Psoas muscle (tissue), 8 donors: ENCODE data around the gene AGPAT2. TPM values are rescaled to one million over a fixed set of nuclear protein-coding genes. Genes with fewer than 3 reads are reported as not detected.

Source experiments
- ATAC-seq, 4 donors: fragments of 200-7000 bp; cut with Tn5 transposase; one replicate each; pipeline ENCODE4 v1.9.1; 2020; ENCODE audit warnings: moderate library complexity in 3 of 4, mild to moderate bottlenecking in 2 of 4
- DNase-seq, 2 donors: peaks; one replicate each; pipeline ENCODE4 v3.0.0-alpha.2; 2020
- H3K27ac ChIP-seq: fragments of 200-600 bp; one replicate; pipeline ENCODE4 v1.8.0; 2022
- H3K27me3 ChIP-seq, 3 donors: fragments of 200-600 bp in 1 of 3; one replicate each; pipeline versions ENCODE4 v1.6.1 to v1.8.0; 2013 to 2022; ENCODE audit warnings: low read length in 2 of 3, mild to moderate bottlenecking in 2 of 3, moderate library complexity in 1 of 3; ENCODE audit not compliant: insufficient read depth in 3 of 3
- H3K36me3 ChIP-seq, 2 donors: fragments of 200-600 bp in 1 of 2; one replicate each; pipeline versions ENCODE4 v1.6.1 to v1.8.0; 2013 to 2022; ENCODE audit warnings: low read depth in 1 of 2, mild to moderate bottlenecking in 1 of 2, moderate library complexity in 1 of 2; ENCODE audit not compliant: insufficient read depth in 1 of 2
- H3K4me1 ChIP-seq: fragments of 200-600 bp; one replicate; pipeline ENCODE4 v1.8.0; 2022
- H3K4me3 ChIP-seq: fragments of 200-600 bp; one replicate; pipeline ENCODE4 v1.8.0; 2022; ENCODE audit warnings: mild to moderate bottlenecking
- H3K9me3 ChIP-seq: fragments of 200-600 bp; one replicate; pipeline ENCODE4 v1.8.0; 2022
- WGBS, 3 donors: extraction: QIAGEN DNeasy Blood & Tissue Kit; methylation state at CpG; one replicate each; pipeline versions ENCODE4 v1.1.6 to v1.1.7; 2013; 5-methylcytosine and 5-hydroxymethylcytosine counted together
- intact Hi-C, 2 donors: fragments of 100-400 bp; cut with DNase I; formaldehyde crosslinking; loops; one replicate each; pipeline versions ENCODE4 v1.11.0 to v1.14.2; 2022
- polyA plus RNA-seq, 3 donors: library from polyadenylated mRNA; stranded (reverse); fragments of 200-250 nt; gene quantifications; one replicate each; pipeline ENCODE4 v1.2.3, GENCODE V29; 2013
- total RNA-seq, 4 donors: library from RNA; stranded (reverse); fragmentation: NEBNext Ultra II Directional in 2 of 4; extraction: Animal tissue kit (Norgen Biotek cat#: 25700) in 2 of 4; gene quantifications; one replicate each; pipeline versions ENCODE4 v1.2.1 to v1.2.4, GENCODE V29; 2021 to 2023
- TF ChIP-seq, protein P1 (sequence below): fragments of 200-600 bp; IDR thresholded peaks from one replicate; pipeline ENCODE4 v1.8.0; 2022; ENCODE audit warnings: antibody characterized with exemption
- donor health status: healthy with polysubstance abuse.
- donor health status: DM: no; HTN: no; CAD: no; lungs with moderate emphysema.
- donor health status: Bipolar disorder and iron deficiency.
- donor health status: healthy.
- donor health status: DM: yes; HTN: yes; CAD: no.
- donor health status: DM: no; HTN: no; CAD: no.
- donor health status: DM: no; HTN: no; CAD: no.
- donor health status: DM: yes; HTN: yes; CAD: no.

The AGPAT2 gene
- total and polyA plus RNA-seq, 7 donors, result 15.5 to 66.5 (median 41.6) TPM

DNA sequence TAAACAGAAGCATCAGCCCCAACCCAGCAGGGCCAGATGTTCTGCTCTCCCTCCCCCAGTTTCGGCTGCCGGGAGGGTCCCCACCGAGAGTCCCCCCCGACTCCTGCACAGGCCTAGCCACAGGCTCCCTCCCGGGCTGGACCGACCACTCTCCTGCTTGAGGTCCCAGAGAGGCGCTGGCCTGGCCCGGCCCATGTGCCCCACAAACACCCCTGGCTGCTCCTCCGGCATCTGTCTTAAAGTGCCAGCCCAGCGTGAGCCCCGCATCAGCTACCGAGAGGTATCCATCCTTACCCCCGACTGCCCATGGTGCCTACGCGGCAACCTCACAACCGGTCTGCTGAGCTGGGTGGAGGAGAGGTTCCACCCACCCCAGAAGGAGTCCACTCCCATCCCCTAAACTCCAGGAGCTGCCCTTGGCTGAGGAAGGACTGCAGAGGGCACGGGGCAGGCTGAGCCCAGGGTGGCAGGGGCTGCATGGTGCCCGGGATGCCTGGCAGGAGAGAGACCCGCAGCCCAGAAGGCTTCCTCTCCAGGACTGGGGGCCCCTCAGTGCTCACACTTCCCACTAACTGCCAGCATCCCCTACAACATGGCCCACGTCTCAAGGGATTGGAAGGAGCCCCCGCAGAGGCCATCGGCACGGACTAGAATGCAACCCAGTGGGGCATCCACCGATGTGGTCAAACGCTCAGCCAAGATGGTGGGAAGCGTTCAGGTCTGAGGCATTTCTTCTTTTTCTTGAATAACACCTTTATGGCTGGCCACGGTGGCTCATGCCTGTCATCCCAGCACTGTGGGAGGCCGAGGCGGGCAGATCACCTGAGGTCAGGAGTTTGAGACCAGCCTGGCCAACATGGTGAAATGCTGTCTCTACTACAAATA, 40.2 kb downstream of the AGPAT2 start:
- Histone ChIP-seq H3K36me3 (no peaks in the 10 kb centered on the region), H3K4me3 (peak overlapping the region; percentile 63), H3K27me3 (peaks cover 0 to 14% (median 0%) of the 10 kb centered on the region in 3 donors), H3K9me3 (no peaks in the 10 kb centered on the region), H3K27ac (peak overlapping the region; percentile 60), H3K4me1 (peaks cover 10% of the 10 kb centered on the region)
- intact Hi-C loops, result loop anchor here in 1 of 2 donors (5.0 kb wide), 1 partner anchor 45 kb away; no protein-coding TSS in a partner anchor
- ATAC-seq (no peak), DNase-seq (peak in 1 of 2 donors; percentile 17)
- 68 to 71% (median 70%) methylated on average over 27 to 29 of the region's 29 CpGs for WGBS, 3 donors
- TF ChIP-seq, protein P1, sequence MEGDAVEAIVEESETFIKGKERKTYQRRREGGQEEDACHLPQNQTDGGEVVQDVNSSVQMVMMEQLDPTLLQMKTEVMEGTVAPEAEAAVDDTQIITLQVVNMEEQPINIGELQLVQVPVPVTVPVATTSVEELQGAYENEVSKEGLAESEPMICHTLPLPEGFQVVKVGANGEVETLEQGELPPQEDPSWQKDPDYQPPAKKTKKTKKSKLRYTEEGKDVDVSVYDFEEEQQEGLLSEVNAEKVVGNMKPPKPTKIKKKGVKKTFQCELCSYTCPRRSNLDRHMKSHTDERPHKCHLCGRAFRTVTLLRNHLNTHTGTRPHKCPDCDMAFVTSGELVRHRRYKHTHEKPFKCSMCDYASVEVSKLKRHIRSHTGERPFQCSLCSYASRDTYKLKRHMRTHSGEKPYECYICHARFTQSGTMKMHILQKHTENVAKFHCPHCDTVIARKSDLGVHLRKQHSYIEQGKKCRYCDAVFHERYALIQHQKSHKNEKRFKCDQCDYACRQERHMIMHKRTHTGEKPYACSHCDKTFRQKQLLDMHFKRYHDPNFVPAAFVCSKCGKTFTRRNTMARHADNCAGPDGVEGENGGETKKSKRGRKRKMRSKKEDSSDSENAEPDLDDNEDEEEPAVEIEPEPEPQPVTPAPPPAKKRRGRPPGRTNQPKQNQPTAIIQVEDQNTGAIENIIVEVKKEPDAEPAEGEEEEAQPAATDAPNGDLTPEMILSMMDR, result no peak

DNA sequence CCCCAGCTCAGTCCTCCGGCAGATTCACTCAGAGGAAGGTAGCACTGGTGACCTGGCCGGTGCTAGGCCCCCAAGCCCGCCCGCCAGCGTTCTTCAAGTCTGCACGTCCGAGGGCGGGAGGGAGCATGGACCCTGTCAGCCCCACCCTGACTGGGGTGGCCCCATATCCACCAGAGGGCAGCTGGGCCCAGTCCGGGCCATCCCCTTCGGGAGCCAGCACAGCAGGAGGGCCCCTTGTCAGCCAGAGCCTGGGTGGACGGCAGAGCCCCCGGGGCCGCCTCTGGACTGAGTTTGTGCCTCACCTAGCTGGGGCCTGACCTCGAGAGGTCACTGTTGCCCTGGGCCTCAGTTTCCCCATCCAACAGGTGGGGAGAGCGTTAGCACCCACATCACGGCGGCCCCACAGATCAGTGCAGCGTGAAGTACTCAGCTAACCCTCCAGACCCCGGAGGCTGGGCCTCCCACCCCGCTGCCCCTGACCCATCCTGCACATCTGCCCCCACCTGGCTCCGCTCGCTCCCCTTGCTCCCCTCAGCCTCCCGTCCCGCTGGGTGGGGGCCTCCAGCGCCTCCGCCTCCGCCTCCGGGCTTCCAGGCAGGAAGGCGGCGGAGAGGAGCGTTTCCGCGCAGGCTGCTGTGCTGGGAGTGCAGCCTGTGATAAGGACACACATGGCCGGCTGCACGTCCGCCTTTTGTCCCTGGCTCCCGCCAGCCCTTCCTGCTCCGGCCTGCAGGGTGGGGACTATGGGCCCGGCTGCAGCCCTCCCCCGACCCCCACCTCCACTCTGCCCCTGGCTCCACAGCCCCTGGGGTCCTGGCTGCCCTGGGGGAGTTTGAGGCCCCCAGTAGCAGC, 41.1 kb downstream of the AGPAT2 start:
- no peaks in the 10 kb centered on the region for H3K9me3 ChIP-seq
- peak overlapping the region; percentile 63 for H3K4me3 ChIP-seq
- WGBS, 3 donors, result 64 to 70% (median 67%) methylated on average over 35 to 40 of the region's 40 CpGs
- intact Hi-C loops, result loop anchor here in 1 of 2 donors (5.0 kb wide), 1 partner anchor 46 kb away; no protein-coding TSS in a partner anchor
- DNase-seq (peak; percentile 53 to 83), ATAC-seq (peak; percentile 19 to 41 (median 24))
- TF ChIP-seq, protein P1, result no peak
- H3K27me3 ChIP-seq, result peaks cover 0 to 14% (median 0%) of the 10 kb centered on the region in 3 donors
- no peaks in the 10 kb centered on the region for H3K36me3 ChIP-seq
- peaks cover 10% of the 10 kb centered on the region for H3K4me1 ChIP-seq
- peak overlapping the region; percentile 77 for H3K27ac ChIP-seq

DNA sequence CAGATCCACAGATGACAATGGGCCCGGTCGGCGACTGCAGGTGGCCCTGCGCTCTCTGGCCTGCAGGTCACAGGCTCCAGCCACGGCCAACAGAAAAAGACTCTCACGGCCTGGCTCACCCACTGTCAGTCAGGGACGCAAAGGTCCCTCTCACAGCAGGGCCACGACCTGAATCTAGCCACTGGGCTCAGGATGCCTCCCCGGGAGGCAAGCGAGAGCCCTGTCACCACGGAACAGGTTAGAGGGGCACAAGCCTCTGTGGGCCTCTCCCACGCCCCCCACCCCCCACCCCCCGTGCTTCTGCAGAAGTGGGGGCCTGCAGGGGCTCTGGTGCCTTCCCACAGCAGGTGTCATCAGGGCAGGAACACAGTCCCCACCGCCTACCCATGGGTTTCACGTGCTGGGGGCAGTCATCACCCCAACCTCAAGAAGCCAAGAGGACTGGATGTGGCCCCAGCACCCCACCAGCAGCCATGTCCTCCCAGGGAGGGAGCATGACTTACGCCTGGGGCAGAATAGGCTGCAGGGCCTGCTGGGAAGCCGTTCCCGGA, 41.8 kb downstream of the AGPAT2 start:
- Histone ChIP-seq H3K36me3 (no peaks in the 10 kb centered on the region), H3K27me3 (peaks cover 0 to 14% (median 0%) of the 10 kb centered on the region in 3 donors), H3K4me1 (peaks cover 10% of the 10 kb centered on the region), H3K4me3 (peak overlapping the region; percentile 63), H3K9me3 (no peaks in the 10 kb centered on the region), H3K27ac (peak overlapping the region; percentile 77)
- intact Hi-C loops, result loop anchor here in 1 of 2 donors (5.0 kb wide), 1 partner anchor 47 kb away; no protein-coding TSS in a partner anchor
- peak in 1 of 2 donors; percentile 16 for DNase-seq
- ATAC-seq, result no peak
- 70 to 74% (median 71%) methylated on average over 18 of the region's 18 CpGs for WGBS, 3 donors
- TF ChIP-seq, protein P1, result no peak

DNA sequence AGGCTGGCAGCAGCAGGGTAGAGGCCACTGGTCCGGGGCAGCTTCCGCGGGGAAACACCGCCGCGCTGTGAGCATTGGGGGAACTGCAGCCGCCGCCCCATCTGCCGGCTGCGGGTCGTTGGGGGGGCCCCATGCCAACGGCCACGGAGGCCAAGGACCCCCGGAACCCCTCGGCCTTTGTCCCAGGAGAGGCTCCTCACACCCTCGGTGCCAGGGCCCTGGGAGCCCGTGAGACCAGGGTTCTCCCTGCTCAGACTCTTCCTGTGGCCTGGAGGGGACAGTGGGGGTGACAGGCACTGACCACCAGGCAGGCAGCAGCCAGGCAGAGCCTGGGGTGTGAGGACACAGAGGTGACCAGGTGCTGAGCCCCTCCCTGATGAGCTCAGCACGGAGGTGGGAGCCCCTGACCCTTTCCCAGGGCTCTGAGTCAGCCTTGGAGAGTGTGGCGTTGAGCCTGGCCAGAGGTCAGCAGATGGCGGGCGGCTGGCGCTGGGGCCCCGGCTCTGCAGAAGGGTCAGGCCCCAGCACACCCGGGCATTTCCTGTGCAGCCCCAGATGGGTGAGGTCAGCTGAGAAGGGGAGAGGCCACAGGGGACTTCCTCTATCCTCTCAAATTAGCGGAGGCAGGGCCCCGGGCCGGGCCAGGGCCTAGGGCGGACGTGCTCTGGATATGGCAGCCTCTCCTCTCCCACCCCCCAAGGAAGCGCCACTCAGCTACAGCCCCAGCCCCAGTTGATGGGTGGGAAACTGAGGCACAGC, 42.5 kb downstream of the AGPAT2 start:
- peak; percentile 81 to 88 (median 84) for ATAC-seq
- intact Hi-C loops, result loop anchor here in 1 of 2 donors (5.0 kb wide), 1 partner anchor 48 kb away; no protein-coding TSS in a partner anchor

More for the DNA sequence above, 42.5 kb downstream of the AGPAT2 start:
- peak overlapping the region; percentile 63 for H3K4me3 ChIP-seq
- H3K27me3 ChIP-seq, result peaks cover 0 to 14% (median 0%) of the 10 kb centered on the region in 3 donors
- TF ChIP-seq, protein P1, result peak; percentile 84
- peak overlapping the region; percentile 77 for H3K27ac ChIP-seq
- peak; percentile 75 to 92 for DNase-seq
- no peaks in the 10 kb centered on the region for H3K9me3 ChIP-seq
- no peaks in the 10 kb centered on the region for H3K36me3 ChIP-seq
- 16 to 23% (median 18%) methylated on average over 25 to 30 of the region's 30 CpGs for WGBS, 3 donors
- H3K4me1 ChIP-seq, result peaks cover 10% of the 10 kb centered on the region
